Right lobe of liver (tissue), 4 donors: ENCODE results near the gene NRXN2.

Experiments
- CTCF ChIP-seq, 4 donors: fragments of 200-600 bp in 3 of 4; fragments of 450-650 bp in 1 of 4; IDR thresholded peaks; one replicate each; pipeline versions ENCODE4 v1.5.1 to v1.8.0; 2016 to 2022; ENCODE audit warnings: antibody characterized with exemption in 4 of 4, mild to moderate bottlenecking in 2 of 4
- POLR2A ChIP-seq: fragments of 450-650 bp; IDR thresholded peaks from one replicate; pipeline ENCODE4 v1.6.1; 2017; ENCODE audit warnings: antibody characterized with exemption, mild to moderate bottlenecking
- donor health status: DM: no; HTN: no; CAD: no.
- donor health status: DM: no; HTN: no; CAD: no.
- donor health status: DM: no; HTN: yes; CAD: no.

GRCh38 chr11:64632237-64632636 is 90.8 kb downstream of the NRXN2 start:
- no peak for TF ChIP-seq CTCF (IDR thresholded peaks at IDR 0.05)
- TF ChIP-seq POLR2A = no peak
